ENCODE measurements around the gene WSCD2. TPM values are rescaled to one million over a fixed set of nuclear protein-coding genes. Genes with fewer than 3 reads are reported as not detected.

Gene WSCD2
- under 1 TPM; 0.33 to 0.48 (median 0.44) TPM for total RNA-seq

- intact Hi-C loops (cut with DNase I; ENCODE audit: low total_unique reads), result no loop called here
- DNase-seq (ENCODE audit: low spot score in 2 of 2), result no peak
- Histone ChIP-seq H3K9me3 (no peaks in the 10 kb centered on the region), H3K4me1 (peaks cover 0 to 7% of the 10 kb centered on the region in 2 donors), H3K27ac (no peak within 1 kb of the TSS), H3K27me3 (peaks cover 0 to 37% of the 10 kb centered on the region in 2 donors), H3K4me3 (peak within 1 kb of the TSS; percentile 33 to 64 (median 55)), H3K36me3 (no peaks in the 10 kb centered on the region)
- TF ChIP-seq POLR2A (IDR thresholded peaks at IDR 0.05), result no peak
- no peak for TF ChIP-seq POLR2AphosphoS5 (IDR thresholded peaks at IDR 0.05)
- no peak for TF ChIP-seq CTCF (IDR thresholded peaks at IDR 0.05)
These were observed at the start of gene WSCD2 for GRCh38 chr12:108129017-108129812. Gene WSCD2, plus strand, starts transcription at chr12:108129288. Its CDS starts 66,545 bp downstream, at chr12:108195833.

- Histone ChIP-seq H3K27me3 (peaks cover 0 to 13% of the 10 kb centered on the region in 2 donors), H3K9me3 (peaks cover 0 to 11% of the 10 kb centered on the region in 2 donors), H3K4me1 (no peaks in the 10 kb centered on the region), H3K27ac (no peak overlapping the region), H3K4me3 (no peak overlapping the region), H3K36me3 (no peaks in the 10 kb centered on the region)
- DNase-seq (ENCODE audit: low spot score in 2 of 2), result no peak
- no peak for TF ChIP-seq POLR2AphosphoS5 (IDR thresholded peaks at IDR 0.05)
- intact Hi-C loops (cut with DNase I; ENCODE audit: low total_unique reads), result no loop called here
These were observed 49.4 kb upstream of the WSCD2 start for GRCh38 chr12:108079721-108080120.

- peaks cover 0 to 11% of the 10 kb centered on the region in 2 donors for H3K9me3 ChIP-seq
- no peak overlapping the region for H3K4me3 ChIP-seq
- H3K4me1 ChIP-seq, result no peaks in the 10 kb centered on the region
- no peak for DNase-seq (ENCODE audit: low spot score in 2 of 2)
- peaks cover 0 to 13% of the 10 kb centered on the region in 2 donors for H3K27me3 ChIP-seq
- H3K36me3 ChIP-seq, result no peaks in the 10 kb centered on the region
- no peak overlapping the region for H3K27ac ChIP-seq
- intact Hi-C loops (cut with DNase I; ENCODE audit: low total_unique reads), result no loop called here
- TF ChIP-seq POLR2A (IDR thresholded peaks at IDR 0.05) (no peak), POLR2AphosphoS5 (IDR thresholded peaks at IDR 0.05) (no peak), CTCF (IDR thresholded peaks at IDR 0.05) (no peak)
These were observed 48.7 kb upstream of the WSCD2 start for GRCh38 chr12:108080363-108080762.

DNA sequence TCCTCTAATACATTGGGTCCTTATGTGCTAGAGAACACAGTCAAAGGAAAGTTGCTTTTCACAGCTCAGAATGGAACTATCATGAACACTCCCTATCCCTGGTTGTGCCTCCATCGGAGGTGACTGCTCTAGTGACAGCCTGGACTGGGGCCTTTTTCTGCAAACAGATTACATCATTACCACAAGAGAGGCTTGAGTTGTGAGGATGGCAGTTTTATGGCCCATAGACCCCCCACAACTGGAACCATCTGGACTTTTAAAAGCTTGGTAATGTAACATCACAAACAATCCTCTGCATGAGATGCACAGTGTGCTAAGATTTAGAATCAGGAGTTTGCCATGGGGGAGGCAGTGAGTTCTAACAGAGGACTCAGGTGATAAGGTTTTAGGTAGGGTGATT, 46.6 kb upstream of the WSCD2 start:
- H3K27me3 ChIP-seq, result peaks cover 0 to 13% of the 10 kb centered on the region in 2 donors
- H3K27ac ChIP-seq, result no peak overlapping the region
- intact Hi-C loops (cut with DNase I; ENCODE audit: low total_unique reads), result no loop called here
- H3K9me3 ChIP-seq, result peaks cover 5 to 22% of the 10 kb centered on the region in 2 donors
- no peaks in the 10 kb centered on the region for H3K36me3 ChIP-seq
- H3K4me3 ChIP-seq, result no peak overlapping the region
- TF ChIP-seq CTCF (IDR thresholded peaks at IDR 0.05) (no peak), POLR2A (IDR thresholded peaks at IDR 0.05) (no peak), POLR2AphosphoS5 (IDR thresholded peaks at IDR 0.05) (no peak)
- DNase-seq (ENCODE audit: low spot score in 2 of 2), result no peak
- no peaks in the 10 kb centered on the region for H3K4me1 ChIP-seq

- no peak for TF ChIP-seq POLR2A (IDR thresholded peaks at IDR 0.05)
- TF ChIP-seq POLR2AphosphoS5 (IDR thresholded peaks at IDR 0.05), result no peak
- no peak for TF ChIP-seq CTCF (IDR thresholded peaks at IDR 0.05)
These were observed 41.2 kb upstream of the WSCD2 start for GRCh38 chr12:108087900-108088299.

More at GRCh38 chr12:108087900-108088299, 41.2 kb upstream of the WSCD2 start:
- no peaks in the 10 kb centered on the region for H3K4me1 ChIP-seq
- H3K27ac ChIP-seq, result no peak overlapping the region
- H3K36me3 ChIP-seq, result no peaks in the 10 kb centered on the region
- DNase-seq (ENCODE audit: low spot score in 2 of 2), result no peak
- peaks cover 0 to 5% of the 10 kb centered on the region in 2 donors for H3K27me3 ChIP-seq
- H3K4me3 ChIP-seq, result no peak overlapping the region
- intact Hi-C loops (cut with DNase I; ENCODE audit: low total_unique reads), result no loop called here
- H3K9me3 ChIP-seq, result peaks cover 17 to 37% of the 10 kb centered on the region in 2 donors

All from breast epithelium (tissue), 4 donors.